GM23338 (cell line): ENCODE measurements around the gene GZF1. TPM values are rescaled to one million over a fixed set of nuclear protein-coding genes. Genes with fewer than 3 reads are reported as not detected.

ENCODE experiments used
- ATAC-seq: fragments of 200-7000 bp; cut with Tn5 transposase; 3 replicates; pipeline ENCODE4 v1.9.1; 2020
- DNase-seq: peaks from one replicate; pipeline ENCODE4 v3.0.0-alpha.2; 2015; ENCODE audit warnings: low spot score
- H2AFZ ChIP-seq: fragments of 200-600 bp; sonication (generic); 2 replicates; pipeline ENCODE4 v1.8.0; 2016; ENCODE audit warnings: antibody characterized with exemption, mild to moderate bottlenecking, moderate library complexity
- H3F3A ChIP-seq: fragments of 200-600 bp; sonication (generic); replicated peaks from 2 replicates; pipeline ENCODE4 v1.8.0; 2017; ENCODE audit warnings: antibody characterized with exemption, mixed run types, low read depth
- H3K27ac ChIP-seq: fragments of 200-600 bp; sonication (generic); 2 replicates; pipeline ENCODE4 v1.6.1; 2016; ENCODE audit warnings: low read depth
- H3K27me3 ChIP-seq: fragments of 200-600 bp; sonication (generic); 2 replicates; pipeline ENCODE4 v1.8.0; 2016; ENCODE audit warnings: mild to moderate bottlenecking, mixed run types, moderate library complexity; ENCODE audit not compliant: insufficient read depth
- H3K36me3 ChIP-seq: fragments of 200-600 bp; sonication (generic); 2 replicates; pipeline ENCODE4 v1.8.0; 2016; ENCODE audit warnings: mild to moderate bottlenecking; ENCODE audit not compliant: insufficient read depth
- H3K4me1 ChIP-seq: fragments of 200-600 bp; sonication (generic); 2 replicates; pipeline ENCODE4 v1.8.0; 2016; ENCODE audit warnings: mild to moderate bottlenecking, moderate library complexity; ENCODE audit not compliant: insufficient read depth
- H3K4me2 ChIP-seq: fragments of 200-600 bp; sonication (generic); 2 replicates; pipeline ENCODE4 v1.7.1; 2017; ENCODE audit warnings: mixed run types
- H3K4me3 ChIP-seq: fragments of 200-600 bp; sonication (generic); 2 replicates; pipeline ENCODE4 v1.6.1; 2016; ENCODE audit warnings: mixed run types
- H3K79me2 ChIP-seq: fragments of 200-600 bp; sonication (generic); replicated peaks from 2 replicates; pipeline ENCODE4 v1.8.0; 2017; ENCODE audit warnings: mild to moderate bottlenecking; ENCODE audit not compliant: insufficient read depth
- H3K9me2 ChIP-seq: fragments of 200-600 bp; sonication (generic); 2 replicates; pipeline ENCODE4 v1.8.0; 2017; ENCODE audit not compliant: insufficient read depth
- H4K20me1 ChIP-seq: fragments of 200-600 bp; sonication (generic); replicated peaks from 2 replicates; pipeline ENCODE4 v1.8.0; 2017; ENCODE audit warnings: mild to moderate bottlenecking; ENCODE audit not compliant: insufficient read depth
- H3K27ac Mint-ChIP-seq: 2 replicates; pipeline ENCODE4 v1.8.0; 2020; ENCODE audit warnings: inconsistent platforms, mild to moderate bottlenecking, moderate library complexity, mixed read lengths
- H3K27me3 Mint-ChIP-seq: 3 replicates; pipeline ENCODE4 v1.8.0; 2022; ENCODE audit warnings: low read depth, mild to moderate bottlenecking, moderate library complexity, mixed read lengths, inconsistent platforms; ENCODE audit not compliant: insufficient read depth, poor library complexity
- H3K36me3 Mint-ChIP-seq: 3 replicates; pipeline ENCODE4 v1.8.0; 2021; ENCODE audit warnings: low read depth, mild to moderate bottlenecking, inconsistent platforms, moderate library complexity, mixed read lengths
- H3K4me1 Mint-ChIP-seq: 3 replicates; pipeline ENCODE4 v1.8.0; 2020; ENCODE audit warnings: mild to moderate bottlenecking, inconsistent platforms, mixed read lengths
- H3K4me3 Mint-ChIP-seq: 3 replicates; pipeline ENCODE4 v1.8.0; 2021; ENCODE audit warnings: moderate library complexity, mild to moderate bottlenecking, inconsistent platforms, mixed read lengths
- H3K9me3 Mint-ChIP-seq: 3 replicates; pipeline ENCODE4 v1.8.0; 2020; ENCODE audit warnings: moderate library complexity, mild to moderate bottlenecking, inconsistent platforms, mixed read lengths
- CREB1 ChIP-seq: fragments of 250-450 bp; sonication (Bioruptor Pico); IDR thresholded peaks from 2 replicates; pipeline ENCODE4 v1.5.0; 2020; ENCODE audit warnings: low read depth, mild to moderate bottlenecking, moderate library complexity
- CTCF ChIP-seq, 2 experiments: fragments of 200-600 bp in 1 of 2; sonication (generic) in 1 of 2; conservative IDR thresholded peaks; 2 replicates each; pipeline versions ENCODE4 v1.5.1 to v1.6.1; 2016 to 2017; ENCODE audit warnings: antibody characterized with exemption in 2 of 2, low read depth in 2 of 2, mild to moderate bottlenecking in 2 of 2, moderate library complexity in 1 of 2
- ETS1 ChIP-seq: IDR thresholded peaks from 2 replicates; pipeline ENCODE4 v1.6.1; 2016; ENCODE audit warnings: antibody characterized with exemption
- EZH2 ChIP-seq: fragments of 200-600 bp; sonication (generic); IDR thresholded peaks from one replicate; pipeline ENCODE4 v1.8.0; 2017; ENCODE audit warnings: antibody characterized with exemption, mild to moderate bottlenecking, low read depth; ENCODE audit not compliant: unreplicated experiment
- EZH2phosphoT487 ChIP-seq: fragments of 200-600 bp; sonication (generic); IDR thresholded peaks from one replicate; pipeline ENCODE4 v1.8.1; 2018; ENCODE audit warnings: antibody characterized with exemption; ENCODE audit not compliant: unreplicated experiment
- JUNB ChIP-seq: IDR thresholded peaks from one replicate; pipeline ENCODE4 v1.6.1; 2016; ENCODE audit warnings: antibody characterized with exemption; ENCODE audit not compliant: unreplicated experiment
- NANOG ChIP-seq: IDR thresholded peaks from 2 replicates; pipeline ENCODE4 v1.6.1; 2016; ENCODE audit warnings: antibody characterized with exemption, borderline replicate concordance
- POLR2AphosphoS5 ChIP-seq: IDR thresholded peaks from 2 replicates; pipeline ENCODE4 v1.6.1; 2016; ENCODE audit warnings: antibody characterized with exemption, low read depth
- STAT1 ChIP-seq: IDR thresholded peaks from one replicate; pipeline ENCODE4 v1.6.1; 2016; ENCODE audit warnings: antibody characterized with exemption; ENCODE audit not compliant: unreplicated experiment
- ZNF331 ChIP-seq: fragments of 250-450 bp; sonication (Bioruptor Pico); IDR thresholded peaks from 2 replicates; pipeline ENCODE4 v1.5.0; 2020; ENCODE audit warnings: low read depth, mild to moderate bottlenecking, moderate library complexity
- ZNF462 ChIP-seq: fragments of 250-450 bp; sonication (Bioruptor Pico); IDR thresholded peaks from 2 replicates; pipeline ENCODE4 v1.5.0; 2020; ENCODE audit warnings: mild to moderate bottlenecking, moderate library complexity
- polyA plus RNA-seq: library from polyadenylated mRNA; unstranded; fragments of >200 nt; fragmentation: Nextera tagmentation; extraction: Ambion mirVana; gene quantifications from 2 replicates; pipeline ENCODE4 v1.2.1, GENCODE V29; 2016
- total RNA-seq: library from RNA; depleted of rRNA; stranded (reverse); fragments of >200 nt; shearing (Covaris generic); gene quantifications from 2 replicates; pipeline ENCODE4 v1.2.3, GENCODE V29; 2014
- TF ChIP-seq, protein P1 (sequence below): IDR thresholded peaks from one replicate; pipeline ENCODE4 v1.6.1; 2018; ENCODE audit warnings: antibody characterized with exemption; ENCODE audit not compliant: unreplicated experiment

Gene GZF1
- total and polyA plus RNA-seq, 2 experiments from 2014 or later, result 4.2 to 15.7 TPM

DNA sequence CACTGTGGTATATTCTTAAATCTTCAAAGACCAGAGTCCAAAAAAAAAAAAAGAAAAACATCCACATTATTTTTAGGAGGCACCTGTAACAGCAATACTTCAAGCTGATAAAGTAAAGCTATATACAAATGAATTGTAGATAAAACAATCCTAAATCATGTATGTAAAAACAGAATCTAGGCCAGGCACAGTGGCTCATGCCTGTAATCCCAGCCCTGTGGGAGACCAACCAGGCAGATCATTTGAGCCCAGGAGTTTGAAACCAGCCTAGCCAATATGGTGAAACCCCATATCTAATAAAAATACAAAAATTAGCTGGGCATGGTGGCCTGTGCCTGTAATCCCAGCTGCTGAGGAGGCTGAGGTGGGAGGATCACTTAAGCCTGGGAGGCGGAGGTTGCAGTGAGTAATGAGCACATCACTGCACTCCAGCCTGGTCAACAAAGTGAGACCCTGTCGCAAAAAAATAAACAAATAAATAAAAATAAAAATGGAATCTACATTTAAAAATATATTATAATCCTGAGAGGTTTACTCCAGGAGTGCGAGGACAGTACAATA is 52.0 kb downstream of the GZF1 start:
- Mint-ChIP-seq H3K36me3 (no peaks in the 10 kb centered on the region), H3K27ac (no peak overlapping the region)

More for the DNA sequence above, 52.0 kb downstream of the GZF1 start:
- ATAC-seq (no peak), DNase-seq (no peak)
- no peak overlapping the region for H3K4me2 ChIP-seq
- Mint-ChIP-seq H3K27me3 (no peaks in the 10 kb centered on the region), H3K4me1 (peaks cover 15% of the 10 kb centered on the region; the same call in 2 of the 3 replicates), H3K9me3 (no peaks in the 10 kb centered on the region), H3K4me3 (no peak overlapping the region)
- H3K27ac ChIP-seq, result no peak overlapping the region
- TF ChIP-seq POLR2AphosphoS5 (no peak), STAT1 (no peak), ZNF462 (CRISPR knock-in tag) (no peak), EZH2phosphoT487 (no peak), CREB1 (CRISPR knock-in tag) (no peak), JUNB (no peak), ETS1 (no peak), ZNF331 (CRISPR knock-in tag) (no peak), CTCF (conservative IDR thresholded peaks at IDR 0.05; ENCODE audit: low read depth in 2 of 2) (no peak), NANOG (no peak), EZH2 (no peak)
- TF ChIP-seq, protein P1, sequence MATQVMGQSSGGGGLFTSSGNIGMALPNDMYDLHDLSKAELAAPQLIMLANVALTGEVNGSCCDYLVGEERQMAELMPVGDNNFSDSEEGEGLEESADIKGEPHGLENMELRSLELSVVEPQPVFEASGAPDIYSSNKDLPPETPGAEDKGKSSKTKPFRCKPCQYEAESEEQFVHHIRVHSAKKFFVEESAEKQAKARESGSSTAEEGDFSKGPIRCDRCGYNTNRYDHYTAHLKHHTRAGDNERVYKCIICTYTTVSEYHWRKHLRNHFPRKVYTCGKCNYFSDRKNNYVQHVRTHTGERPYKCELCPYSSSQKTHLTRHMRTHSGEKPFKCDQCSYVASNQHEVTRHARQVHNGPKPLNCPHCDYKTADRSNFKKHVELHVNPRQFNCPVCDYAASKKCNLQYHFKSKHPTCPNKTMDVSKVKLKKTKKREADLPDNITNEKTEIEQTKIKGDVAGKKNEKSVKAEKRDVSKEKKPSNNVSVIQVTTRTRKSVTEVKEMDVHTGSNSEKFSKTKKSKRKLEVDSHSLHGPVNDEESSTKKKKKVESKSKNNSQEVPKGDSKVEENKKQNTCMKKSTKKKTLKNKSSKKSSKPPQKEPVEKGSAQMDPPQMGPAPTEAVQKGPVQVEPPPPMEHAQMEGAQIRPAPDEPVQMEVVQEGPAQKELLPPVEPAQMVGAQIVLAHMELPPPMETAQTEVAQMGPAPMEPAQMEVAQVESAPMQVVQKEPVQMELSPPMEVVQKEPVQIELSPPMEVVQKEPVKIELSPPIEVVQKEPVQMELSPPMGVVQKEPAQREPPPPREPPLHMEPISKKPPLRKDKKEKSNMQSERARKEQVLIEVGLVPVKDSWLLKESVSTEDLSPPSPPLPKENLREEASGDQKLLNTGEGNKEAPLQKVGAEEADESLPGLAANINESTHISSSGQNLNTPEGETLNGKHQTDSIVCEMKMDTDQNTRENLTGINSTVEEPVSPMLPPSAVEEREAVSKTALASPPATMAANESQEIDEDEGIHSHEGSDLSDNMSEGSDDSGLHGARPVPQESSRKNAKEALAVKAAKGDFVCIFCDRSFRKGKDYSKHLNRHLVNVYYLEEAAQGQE, result no peak
- H3F3A ChIP-seq, result no peaks in the 10 kb centered on the region
- no peaks in the 10 kb centered on the region for H3K9me2 ChIP-seq
- no peaks in the 10 kb centered on the region for H3K36me3 ChIP-seq
- no peak overlapping the region for H2AFZ ChIP-seq
- H3K4me3 ChIP-seq, result no peak overlapping the region
- peaks cover 53% of the 10 kb centered on the region for H4K20me1 ChIP-seq
- H3K79me2 ChIP-seq, result peaks cover 100% of the 10 kb centered on the region
- peaks cover 17% of the 10 kb centered on the region for H3K4me1 ChIP-seq
- no peaks in the 10 kb centered on the region for H3K27me3 ChIP-seq
